NCI-H748 (cell line): ENCODE measurements around the gene TLE4.
A peak's percentile ranks its signal among the peaks of the same experiment; 100 is the strongest.

Experiments
- DNase-seq: peaks from one replicate; lab custom pipeline; 2025; ENCODE audit not compliant: unreplicated experiment; lab: John Stamatoyannopoulos, UW

Gene TLE4

GRCh38 chr9:79684711-79685575, 113.2 kb downstream of the TLE4 start:
- DNase-seq, result peak; percentile 64

GRCh38 chr9:79685577-79685976, 113.8 kb downstream of the TLE4 start:
- DNase-seq, result no peak

- no peak for DNase-seq
These were observed 114.8 kb downstream of the TLE4 start for GRCh38 chr9:79686381-79687130.

GRCh38 chr9:79687131-79687447, 115.3 kb downstream of the TLE4 start:
- DNase-seq, result peak; percentile 43

GRCh38 chr9:79688363-79688762, 116.6 kb downstream of the TLE4 start:
- no peak for DNase-seq

- DNase-seq, result no peak
These were observed 117.8 kb downstream of the TLE4 start for GRCh38 chr9:79689576-79689975.

- no peak for DNase-seq
These were observed 119.7 kb downstream of the TLE4 start for GRCh38 chr9:79691496-79691895.

GRCh38 chr9:79692857-79693571, 121.2 kb downstream of the TLE4 start:
- no peak for DNase-seq

GRCh38 chr9:79693750-79694149, 122.0 kb downstream of the TLE4 start:
- peak; percentile 91 for DNase-seq

- no peak for DNase-seq
These were observed 122.4 kb downstream of the TLE4 start for GRCh38 chr9:79694208-79694607.

- no peak for DNase-seq
These were observed 123.1 kb downstream of the TLE4 start for GRCh38 chr9:79694676-79695400.

GRCh38 chr9:79695531-79696175, 123.9 kb downstream of the TLE4 start:
- no peak for DNase-seq

GRCh38 chr9:79698967-79699366, 127.2 kb downstream of the TLE4 start:
- DNase-seq, result no peak

GRCh38 chr9:79699479-79699878, 127.7 kb downstream of the TLE4 start:
- DNase-seq, result no peak

- no peak for DNase-seq
These were observed 129.0 kb downstream of the TLE4 start for GRCh38 chr9:79700607-79701360.

GRCh38 chr9:79701651-79702050, 129.9 kb downstream of the TLE4 start:
- DNase-seq, result no peak

- DNase-seq, result no peak
These were observed 133.9 kb downstream of the TLE4 start for GRCh38 chr9:79705704-79706103.

- DNase-seq, result no peak
These were observed 134.7 kb downstream of the TLE4 start for GRCh38 chr9:79706512-79706911.

GRCh38 chr9:79707589-79707988, 135.8 kb downstream of the TLE4 start:
- no peak for DNase-seq

- DNase-seq, result no peak
These were observed 136.8 kb downstream of the TLE4 start for GRCh38 chr9:79708541-79708940.
